Mammary epithelial cell (primary cell): ENCODE results near the gene KL.

Experiments
- EZH2 ChIP-seq: IDR thresholded peaks from 2 replicates; pipeline ENCODE4 v1.6.1; 2012; ENCODE audit warnings: low read length, inconsistent platforms, borderline replicate concordance
- TF ChIP-seq, protein P1 (sequence below), 2 donors: IDR thresholded peaks in 1 of 2; conservative IDR thresholded peaks in 1 of 2; 2 replicates each; pipeline ENCODE4 v1.5.1; 2011 to 2012; ENCODE audit warnings: inconsistent platforms in 2 of 2, low read length in 2 of 2, mild to moderate bottlenecking in 2 of 2, control low read depth in 1 of 2, low read depth in 1 of 2; ENCODE audit not compliant: insufficient read depth in 1 of 2; ENCODE audit errors: extremely low read depth in 1 of 2

DNA sequence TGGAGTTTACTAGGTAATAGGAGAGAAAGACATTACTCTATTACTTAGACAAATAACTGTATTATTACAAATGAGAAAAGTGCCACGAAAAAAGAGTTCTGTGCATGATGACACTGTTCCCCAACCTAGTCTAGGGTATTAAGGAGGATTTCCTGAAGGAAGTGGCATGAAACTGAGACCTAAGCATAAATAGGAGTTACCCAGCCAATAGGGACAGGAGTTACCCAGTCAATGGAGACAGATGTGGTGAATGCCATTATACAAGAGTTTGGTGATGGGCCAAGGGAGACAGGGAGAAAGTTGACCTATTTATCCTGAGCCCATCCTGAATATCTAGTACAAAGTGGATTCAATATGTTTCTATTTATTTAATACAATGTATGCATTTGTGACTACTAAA lies 65.4 kb downstream of the KL start:
- TF ChIP-seq, protein P1, sequence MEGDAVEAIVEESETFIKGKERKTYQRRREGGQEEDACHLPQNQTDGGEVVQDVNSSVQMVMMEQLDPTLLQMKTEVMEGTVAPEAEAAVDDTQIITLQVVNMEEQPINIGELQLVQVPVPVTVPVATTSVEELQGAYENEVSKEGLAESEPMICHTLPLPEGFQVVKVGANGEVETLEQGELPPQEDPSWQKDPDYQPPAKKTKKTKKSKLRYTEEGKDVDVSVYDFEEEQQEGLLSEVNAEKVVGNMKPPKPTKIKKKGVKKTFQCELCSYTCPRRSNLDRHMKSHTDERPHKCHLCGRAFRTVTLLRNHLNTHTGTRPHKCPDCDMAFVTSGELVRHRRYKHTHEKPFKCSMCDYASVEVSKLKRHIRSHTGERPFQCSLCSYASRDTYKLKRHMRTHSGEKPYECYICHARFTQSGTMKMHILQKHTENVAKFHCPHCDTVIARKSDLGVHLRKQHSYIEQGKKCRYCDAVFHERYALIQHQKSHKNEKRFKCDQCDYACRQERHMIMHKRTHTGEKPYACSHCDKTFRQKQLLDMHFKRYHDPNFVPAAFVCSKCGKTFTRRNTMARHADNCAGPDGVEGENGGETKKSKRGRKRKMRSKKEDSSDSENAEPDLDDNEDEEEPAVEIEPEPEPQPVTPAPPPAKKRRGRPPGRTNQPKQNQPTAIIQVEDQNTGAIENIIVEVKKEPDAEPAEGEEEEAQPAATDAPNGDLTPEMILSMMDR (conservative IDR thresholded peaks at IDR 0.05 in 1 of 2, IDR thresholded peaks at IDR 0.05 in 1 of 2; ENCODE audit: extremely low read depth in 1 of 2, insufficient read depth in 1 of 2, low read depth in 1 of 2, low read length in 2 of 2): no peak
- TF ChIP-seq EZH2: no peak
